IPS-18c (cell line): ENCODE data around the gene MPND.

Source experiments
- H3K4me3 ChIP-seq: 2 replicates; pipeline ENCODE4 v1.7.0; 2013; ENCODE audit warnings: low read depth, mild to moderate bottlenecking, low read length, moderate library complexity; ENCODE audit not compliant: insufficient read depth
- H3K9me3 ChIP-seq: one replicate; pipeline ENCODE4 v1.6.1; 2013; ENCODE audit warnings: mild to moderate bottlenecking, low read length, moderate library complexity; ENCODE audit not compliant: control insufficient read depth, insufficient read depth

The MPND gene

DNA sequence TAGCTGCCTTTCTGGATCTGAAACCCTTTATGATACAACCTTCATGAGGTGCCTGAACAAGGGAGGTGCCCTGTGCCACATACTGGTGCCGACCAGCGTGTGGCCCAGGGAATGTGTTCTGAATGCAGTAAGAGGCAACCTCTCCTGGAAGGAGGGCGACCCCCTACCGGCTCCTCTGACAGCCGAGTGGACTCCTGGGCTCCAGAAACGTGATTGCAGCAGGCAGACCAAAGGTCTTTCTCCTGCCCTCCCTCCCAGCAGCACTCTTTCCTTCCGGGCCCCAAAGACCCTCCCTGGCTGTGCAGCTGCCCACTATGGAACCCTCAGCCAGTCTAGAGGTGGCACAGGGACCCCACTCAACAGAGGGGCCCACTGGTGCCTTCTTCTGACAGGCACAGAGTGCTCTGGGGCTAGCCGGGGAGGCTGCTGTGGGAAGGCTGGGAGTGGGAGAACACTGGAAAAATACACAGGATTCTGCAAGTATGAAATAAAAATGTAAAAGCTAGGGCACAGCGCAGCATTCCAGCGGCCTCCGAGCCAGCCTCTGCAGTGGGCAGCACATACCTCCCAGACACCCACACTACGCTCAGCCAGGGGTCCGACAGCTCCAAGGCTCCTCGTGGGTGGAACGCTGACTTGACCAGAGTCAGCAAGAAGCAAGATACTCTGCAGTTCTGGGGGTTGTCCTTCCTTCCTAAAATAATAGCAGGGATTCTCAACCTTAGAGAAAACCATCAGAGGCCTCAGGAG lies 42.1 kb downstream of the MPND start:
- no peaks in the 10 kb centered on the region for H3K9me3 ChIP-seq
- H3K4me3 ChIP-seq = no peak overlapping the region

DNA sequence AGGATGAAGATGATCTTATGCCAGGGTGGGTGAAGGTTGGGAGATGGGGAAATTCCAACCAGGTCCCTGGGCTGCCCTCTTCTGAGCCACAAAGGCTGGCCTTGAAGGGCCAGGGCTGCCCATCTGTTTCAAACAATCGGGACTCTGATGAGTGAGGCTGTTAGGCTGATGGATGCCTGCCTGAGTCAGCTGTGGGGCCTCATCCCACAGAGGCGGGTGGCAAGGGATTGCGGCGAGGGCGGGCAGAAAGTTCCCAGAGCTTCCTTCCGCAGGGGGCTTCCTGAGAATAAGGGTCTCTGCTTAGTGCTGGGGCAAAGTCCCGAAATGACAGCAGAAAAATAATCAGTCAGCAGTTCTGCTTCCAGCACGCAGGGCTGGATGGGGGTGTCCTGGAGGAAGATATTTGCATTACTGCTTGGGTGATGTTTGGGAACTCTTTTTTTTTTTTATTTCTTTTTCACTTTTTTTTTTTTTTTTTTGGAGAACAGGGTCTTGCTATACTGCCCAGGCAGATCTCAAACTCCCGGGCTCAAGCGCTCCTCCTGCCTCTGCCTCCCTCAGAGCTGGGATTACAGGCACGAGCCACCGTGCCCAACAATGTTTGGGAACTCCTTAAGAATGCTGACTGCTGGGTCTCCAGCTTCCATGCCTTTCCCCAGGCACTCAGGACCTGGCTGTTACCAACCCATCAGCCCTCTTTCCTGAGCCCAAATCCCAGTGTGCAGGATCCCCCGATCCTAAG lies 42.9 kb downstream of the MPND start:
- H3K4me3 ChIP-seq = no peak overlapping the region

DNA sequence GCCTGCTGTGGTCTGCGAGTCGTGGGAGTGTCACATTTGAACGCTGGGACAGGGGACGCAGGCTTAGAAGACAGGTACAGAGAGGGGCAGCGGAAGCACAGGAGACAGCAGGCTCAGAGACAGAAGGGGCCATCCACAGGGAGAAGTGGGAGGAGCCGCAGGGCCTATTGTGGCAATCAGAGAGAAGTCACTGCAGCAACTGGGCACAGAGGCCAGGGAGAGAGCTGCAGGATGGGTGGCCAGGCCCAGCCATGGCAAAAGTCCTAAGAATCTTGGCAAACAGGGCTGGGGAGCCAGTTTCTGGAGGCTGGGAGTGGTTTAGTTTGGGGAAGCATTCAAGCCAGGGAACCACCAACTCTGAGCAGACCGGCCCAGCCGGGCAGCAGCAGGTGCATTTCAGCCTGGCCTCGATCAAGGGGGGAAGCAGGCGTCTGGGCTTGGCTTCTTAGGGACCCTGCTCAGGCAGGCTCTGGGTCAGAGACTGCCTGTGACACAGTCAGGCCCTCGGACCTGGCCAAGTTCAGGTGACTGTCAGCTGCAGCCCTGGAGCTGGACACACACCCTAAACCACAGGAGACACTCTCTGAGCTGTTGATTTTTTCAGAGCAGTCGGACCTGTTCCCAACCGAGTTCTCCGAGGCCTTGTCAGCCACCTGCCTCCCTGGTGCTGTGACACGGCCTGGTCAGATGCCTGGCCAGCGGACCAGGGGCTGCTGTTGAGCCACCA lies 45.1 kb downstream of the MPND start:
- H3K4me3 ChIP-seq = no peak overlapping the region
- H3K9me3 ChIP-seq = no peaks in the 10 kb centered on the region

More for the DNA sequence above, 42.9 kb downstream of the MPND start:
- H3K9me3 ChIP-seq = no peaks in the 10 kb centered on the region

DNA sequence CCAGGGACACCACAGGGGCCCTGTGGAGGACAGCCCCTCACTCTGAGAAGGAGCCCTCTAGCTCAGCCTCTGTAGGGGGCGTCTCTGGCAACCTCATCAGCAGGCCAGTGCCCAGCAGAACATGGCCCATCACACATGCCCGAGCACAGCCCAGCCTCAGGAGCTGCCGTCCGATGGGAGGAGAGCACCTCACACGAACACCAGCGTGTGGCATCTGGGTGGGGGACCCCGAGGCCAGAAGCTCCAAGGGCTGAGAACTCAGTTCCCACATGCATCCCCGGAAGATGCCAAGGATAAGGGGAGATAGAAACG lies 45.7 kb downstream of the MPND start:
- Histone ChIP-seq H3K9me3 (no peaks in the 10 kb centered on the region), H3K4me3 (no peak overlapping the region)

DNA sequence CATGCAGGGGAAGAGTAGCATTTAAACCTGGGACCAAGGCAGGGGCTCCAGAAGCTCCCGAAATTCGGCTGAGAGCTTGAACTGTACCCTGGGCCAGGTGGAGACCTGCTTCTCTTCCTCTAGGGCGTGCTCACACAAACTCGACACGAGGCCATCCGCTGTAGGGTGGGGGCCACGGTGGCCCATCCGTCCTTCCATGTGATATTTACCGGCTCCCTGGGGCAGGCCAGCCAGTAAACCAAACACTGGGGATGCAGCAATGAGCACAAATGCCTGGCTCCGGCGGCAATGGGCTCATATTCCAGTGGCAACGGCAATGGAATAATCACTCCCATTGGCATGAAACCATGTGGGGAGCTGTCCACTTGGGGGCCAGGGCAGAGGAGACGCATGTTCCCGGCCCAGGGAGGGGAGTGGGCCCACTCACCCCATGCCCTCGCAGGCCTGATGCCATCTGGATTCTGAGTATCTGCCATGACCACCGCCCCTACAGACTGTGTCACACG lies 46.2 kb downstream of the MPND start:
- Histone ChIP-seq H3K9me3 (no peaks in the 10 kb centered on the region), H3K4me3 (no peak overlapping the region; the same call in 1 of the 2 replicates)

DNA sequence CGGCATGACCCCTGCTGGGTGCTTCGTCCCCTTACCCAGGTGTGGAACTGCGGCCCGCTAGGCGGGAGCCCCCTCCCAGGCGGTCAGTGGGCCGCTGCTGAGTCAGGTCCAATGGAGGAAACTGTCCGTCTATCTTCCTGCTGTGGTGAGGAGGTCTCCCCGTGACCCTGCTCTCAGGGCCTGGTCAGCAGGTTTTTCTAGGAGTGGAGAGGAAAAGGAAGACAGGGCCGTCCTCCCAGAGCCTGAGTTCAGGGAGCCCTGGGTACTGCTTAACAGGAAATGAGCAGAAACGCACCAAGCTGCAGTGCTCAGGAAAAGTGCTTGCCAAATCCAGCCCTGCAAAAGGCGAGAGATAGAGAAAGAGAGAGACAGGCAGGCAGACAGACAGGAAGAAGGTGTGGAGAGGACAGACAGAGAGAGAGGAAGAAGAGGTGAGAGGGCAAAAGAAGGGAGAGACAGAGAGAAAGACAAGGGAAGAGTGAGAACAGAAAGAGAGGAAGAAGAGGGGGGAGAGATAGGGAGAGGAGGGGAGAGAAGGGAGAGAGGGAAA lies 46.7 kb downstream of the MPND start:
- H3K4me3 ChIP-seq = peak overlapping the region; percentile 34; the same call in 1 of the 2 replicates
- no peaks in the 10 kb centered on the region for H3K9me3 ChIP-seq

- H3K9me3 ChIP-seq = no peaks in the 10 kb centered on the region
- H3K4me3 ChIP-seq = peak overlapping the region; percentile 36
Measured at GRCh38 chr19:4390567-4391305, 47.4 kb downstream of the MPND start.

DNA sequence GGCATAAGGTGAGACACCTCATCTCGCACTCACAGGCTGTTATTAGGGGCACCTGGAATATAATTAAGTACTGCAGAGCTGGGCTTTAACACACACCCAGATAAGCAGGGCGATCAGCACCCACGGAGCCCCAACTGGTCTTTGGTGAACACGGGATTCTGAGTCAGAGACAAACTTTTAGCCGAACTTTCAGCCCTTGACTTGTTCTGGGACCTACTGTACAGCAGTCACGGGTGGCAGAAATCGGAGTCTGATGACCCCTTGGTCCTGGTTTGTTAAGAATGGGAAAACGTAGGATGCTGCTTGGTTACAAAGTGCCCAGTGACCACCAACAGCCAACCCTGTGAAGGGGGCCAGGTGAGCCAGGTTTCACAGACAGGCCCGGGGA lies 47.9 kb downstream of the MPND start:
- no peaks in the 10 kb centered on the region for H3K9me3 ChIP-seq
- H3K4me3 ChIP-seq = no peak overlapping the region

GRCh38 chr19:4391701-4392483 lies 48.5 kb downstream of the MPND start:
- H3K9me3 ChIP-seq = no peaks in the 10 kb centered on the region
- H3K4me3 ChIP-seq = no peak overlapping the region

DNA sequence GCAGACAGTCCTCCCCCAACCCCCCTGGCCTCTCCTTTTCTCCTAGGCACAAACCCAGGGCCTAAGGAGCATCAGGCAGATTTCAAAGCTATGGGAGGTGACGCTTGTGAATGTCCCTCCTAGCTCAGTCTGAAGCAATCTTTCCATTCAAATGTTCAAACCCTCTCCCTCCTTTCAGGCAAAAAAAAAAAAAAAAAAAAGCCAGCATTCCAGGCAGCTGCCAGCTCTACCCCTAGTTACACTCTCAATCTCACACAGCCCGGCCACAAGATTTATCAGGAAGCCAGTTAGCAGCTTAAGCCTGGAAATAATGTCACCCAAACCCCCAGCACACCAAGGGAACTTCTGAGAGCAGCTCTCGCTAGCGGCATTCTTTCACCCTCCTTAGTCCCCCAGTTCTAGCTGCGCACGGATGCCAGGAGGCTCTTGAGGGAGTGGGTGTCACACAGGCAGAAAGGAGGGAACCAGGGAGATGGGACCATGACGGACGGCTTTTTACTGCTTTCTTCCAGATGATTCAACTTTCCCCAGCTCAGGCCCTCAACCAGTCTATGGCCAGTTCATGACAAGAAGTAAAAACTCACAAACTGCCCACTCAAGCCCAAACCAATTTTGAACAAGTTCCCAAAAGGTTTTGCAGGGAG lies 50.7 kb downstream of the MPND start:
- no peak overlapping the region for H3K4me3 ChIP-seq
- H3K9me3 ChIP-seq = no peaks in the 10 kb centered on the region

- no peak overlapping the region for H3K4me3 ChIP-seq
Measured at GRCh38 chr19:4396949-4397783, 53.8 kb downstream of the MPND start.

DNA sequence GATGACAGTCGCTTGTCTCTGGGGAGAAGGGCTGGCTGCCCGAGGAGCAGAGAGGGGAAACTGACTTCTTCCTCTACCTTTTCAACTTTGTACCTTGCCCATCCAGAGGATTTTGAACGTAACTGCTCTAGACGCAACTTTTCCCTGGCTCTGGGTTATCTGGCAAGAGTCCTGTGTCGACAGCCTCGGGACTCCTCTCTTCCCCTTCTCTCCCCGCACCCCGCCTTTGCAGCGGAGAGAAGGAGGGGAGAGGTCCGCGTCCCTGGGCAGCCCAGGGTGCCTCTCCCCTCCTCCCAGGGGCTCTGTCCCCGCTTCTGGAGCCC lies 56.4 kb downstream of the MPND start:
- Histone ChIP-seq H3K4me3 (peak overlapping the region; percentile 87), H3K9me3 (no peaks in the 10 kb centered on the region)

More at GRCh38 chr19:4396949-4397783, 53.8 kb downstream of the MPND start:
- H3K9me3 ChIP-seq = no peaks in the 10 kb centered on the region

- Histone ChIP-seq H3K9me3 (no peaks in the 10 kb centered on the region), H3K4me3 (peak within 1 kb of the TSS; percentile 87)
Measured at GRCh38 chr19:4400135-4400936, 57.0 kb downstream of the MPND start, which contains the start of gene SH3GL1. Gene SH3GL1, minus strand, starts transcription at chr19:4400547. Its CDS starts 179 bp downstream, at chr19:4400368.

GRCh38 chr19:4401769-4402170 lies 58.4 kb downstream of the MPND start:
- peak overlapping the region; percentile 32; the same call in 1 of the 2 replicates for H3K4me3 ChIP-seq
- H3K9me3 ChIP-seq = no peaks in the 10 kb centered on the region
